ENCODE results near the gene SLCO4A1.

SLCO4A1 gene

DNA sequence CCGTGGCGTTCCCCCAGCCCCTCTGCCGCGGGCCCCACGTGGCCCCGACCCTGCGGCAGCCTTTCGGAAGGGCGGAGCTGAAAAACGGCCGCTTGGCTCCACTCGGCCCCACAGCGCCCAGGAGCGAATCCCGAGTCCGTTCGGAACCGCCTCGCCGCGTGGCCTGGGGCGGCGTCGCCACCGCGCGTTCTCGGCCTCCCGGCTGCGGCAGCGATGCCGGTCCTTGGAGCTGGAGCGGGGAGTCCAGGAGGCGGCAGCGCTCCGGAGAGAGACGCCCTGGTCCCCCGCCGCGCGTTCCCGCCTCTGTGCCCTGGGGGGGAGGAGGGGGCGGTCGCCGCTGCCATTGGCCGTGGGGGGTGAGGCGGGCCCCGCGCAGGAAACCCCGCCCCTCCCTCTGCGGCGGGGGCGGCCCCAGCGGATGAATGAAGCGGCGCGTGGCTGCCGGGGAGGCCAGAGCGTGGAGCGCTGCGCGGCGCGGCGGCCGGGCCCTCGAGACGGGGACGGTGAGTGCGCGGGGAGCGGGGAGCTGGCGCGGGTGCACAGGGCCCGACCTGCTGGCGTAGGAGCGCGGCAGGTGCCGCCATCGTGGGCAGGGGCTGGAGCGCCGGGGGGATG lies at the start of gene SLCO4A1:
Gene SLCO4A1, plus strand, starts transcription at position 453 of the 615 bp plus-strand sequence. CDS start 13,952 bp downstream, outside the sequence.
- peak within 1 kb of the TSS; percentile 40 to 55 (median 46) for H3K4me3 ChIP-seq
- peak within 1 kb of the TSS in 17 of 21 experiments; percentile 5 to 74 (median 62) for H3K27ac ChIP-seq

- H3K4me3 ChIP-seq, result no peak overlapping the region
- no peak overlapping the region for H3K27ac ChIP-seq
Observed at GRCh38 chr20:62592506-62593177, 49.7 kb upstream of the SLCO4A1 start.

GRCh38 chr20:62593616-62594015 lies 48.7 kb upstream of the SLCO4A1 start:
- no peak overlapping the region for H3K27ac ChIP-seq
- no peak overlapping the region for H3K4me3 ChIP-seq

DNA sequence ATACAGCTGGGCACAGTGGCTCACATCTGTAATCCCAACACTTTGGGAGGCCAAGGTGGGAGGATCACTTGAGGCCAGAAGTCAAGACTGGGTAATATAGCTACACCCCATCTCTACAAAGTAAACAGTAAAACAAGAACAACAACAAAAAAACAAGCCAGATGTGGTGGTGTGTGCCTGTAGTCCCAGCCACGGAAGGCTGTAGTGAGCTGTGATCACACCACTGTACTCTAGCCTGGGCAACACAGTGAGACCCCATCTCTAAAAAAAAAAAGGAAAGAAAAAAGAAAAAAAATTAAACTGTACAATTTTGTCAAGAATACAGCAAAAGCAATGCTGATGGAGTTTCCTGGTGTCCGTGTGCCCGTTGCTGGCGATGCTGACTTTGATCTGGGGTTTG lies 47.2 kb upstream of the SLCO4A1 start:
- H3K27ac ChIP-seq, result no peak overlapping the region
- no peak overlapping the region for H3K4me3 ChIP-seq

DNA sequence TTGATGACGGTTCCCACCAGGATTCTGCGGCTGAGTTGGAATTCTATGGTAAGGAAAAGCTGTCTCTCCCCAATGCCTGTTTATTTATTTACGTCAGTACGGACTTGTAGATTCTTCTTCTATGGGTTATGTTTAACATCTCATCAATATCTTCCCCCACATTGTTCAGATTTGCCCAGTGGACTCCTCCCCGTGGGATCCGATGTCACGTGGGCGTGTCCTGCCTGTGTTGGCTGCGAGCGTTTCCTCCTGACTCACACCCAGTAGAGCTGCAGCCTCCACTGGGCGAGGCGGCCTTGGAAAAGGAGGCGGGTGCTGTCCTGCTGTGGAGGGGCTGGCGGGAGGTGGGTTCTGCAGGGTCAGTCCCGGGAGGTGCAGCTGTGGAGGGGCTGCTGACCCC lies 46.8 kb upstream of the SLCO4A1 start:
- H3K4me3 ChIP-seq, result no peak overlapping the region
- peak overlapping the region in 1 of 21 experiments; percentile 4 for H3K27ac ChIP-seq

DNA sequence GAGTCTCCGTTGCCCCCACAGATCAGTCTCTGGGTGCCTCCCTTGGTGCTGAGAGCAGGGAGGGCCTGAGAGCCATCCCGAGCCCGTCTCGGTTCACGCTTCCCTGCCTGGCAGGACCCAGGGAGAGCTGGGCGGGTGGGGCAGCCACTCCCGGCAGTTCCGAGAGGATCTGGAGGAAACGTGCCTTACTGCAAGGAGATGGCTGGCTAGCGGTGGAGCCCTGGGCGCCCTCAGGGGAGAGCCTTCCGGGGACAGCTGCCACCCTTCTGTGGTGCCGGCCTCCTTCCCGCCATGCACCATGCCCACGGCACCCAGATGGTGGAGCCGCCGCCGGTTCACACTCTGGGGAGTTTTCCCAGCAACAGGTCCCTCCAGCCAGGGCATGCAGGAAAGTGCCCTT lies 45.8 kb upstream of the SLCO4A1 start:
- Histone ChIP-seq H3K27ac (peak overlapping the region in 1 of 21 experiments; percentile 38), H3K4me3 (no peak overlapping the region)

- Histone ChIP-seq H3K4me3 (no peak overlapping the region), H3K27ac (no peak overlapping the region)
Observed at GRCh38 chr20:62596921-62597320, 45.4 kb upstream of the SLCO4A1 start.

DNA sequence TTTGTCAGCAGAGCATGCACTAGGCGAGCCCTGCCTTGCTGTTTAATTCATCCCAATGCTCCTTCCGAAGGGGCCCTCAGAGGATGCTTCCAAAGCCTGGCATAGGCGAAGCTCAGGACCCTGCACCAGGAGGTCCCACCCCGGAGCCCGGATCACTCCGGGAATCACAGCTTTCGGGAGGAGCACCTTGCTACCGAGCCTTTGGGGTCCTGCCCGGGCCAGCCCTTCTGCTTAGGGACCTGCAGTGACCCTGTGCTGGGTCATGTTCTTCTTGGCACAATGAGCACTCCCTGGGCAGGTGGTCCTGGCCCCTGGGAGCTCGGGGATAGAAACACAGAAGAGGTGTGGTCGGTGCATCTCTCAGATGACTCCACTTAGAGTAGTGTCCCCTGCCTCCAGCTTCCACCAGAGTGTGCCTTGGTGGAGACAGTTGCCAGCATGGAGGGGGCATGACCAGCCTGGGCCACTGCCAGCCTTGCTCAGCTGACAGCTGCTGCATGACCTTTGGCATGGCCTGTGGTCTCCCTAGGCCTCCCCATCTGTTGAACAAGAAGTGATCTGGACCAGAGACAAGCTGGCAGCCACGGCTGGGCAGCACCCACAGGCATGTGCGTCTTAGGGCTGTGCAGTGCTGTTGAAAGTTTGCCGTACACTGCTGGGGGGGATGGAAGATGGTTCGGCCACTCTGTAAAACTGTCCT lies 44.7 kb upstream of the SLCO4A1 start:
- H3K4me3 ChIP-seq, result no peak overlapping the region

GRCh38 chr20:62598761-62599194 lies 43.5 kb upstream of the SLCO4A1 start:
- H3K4me3 ChIP-seq, result no peak overlapping the region
- H3K27ac ChIP-seq, result no peak overlapping the region

More for the DNA sequence above, 44.7 kb upstream of the SLCO4A1 start:
- no peak overlapping the region for H3K27ac ChIP-seq

DNA sequence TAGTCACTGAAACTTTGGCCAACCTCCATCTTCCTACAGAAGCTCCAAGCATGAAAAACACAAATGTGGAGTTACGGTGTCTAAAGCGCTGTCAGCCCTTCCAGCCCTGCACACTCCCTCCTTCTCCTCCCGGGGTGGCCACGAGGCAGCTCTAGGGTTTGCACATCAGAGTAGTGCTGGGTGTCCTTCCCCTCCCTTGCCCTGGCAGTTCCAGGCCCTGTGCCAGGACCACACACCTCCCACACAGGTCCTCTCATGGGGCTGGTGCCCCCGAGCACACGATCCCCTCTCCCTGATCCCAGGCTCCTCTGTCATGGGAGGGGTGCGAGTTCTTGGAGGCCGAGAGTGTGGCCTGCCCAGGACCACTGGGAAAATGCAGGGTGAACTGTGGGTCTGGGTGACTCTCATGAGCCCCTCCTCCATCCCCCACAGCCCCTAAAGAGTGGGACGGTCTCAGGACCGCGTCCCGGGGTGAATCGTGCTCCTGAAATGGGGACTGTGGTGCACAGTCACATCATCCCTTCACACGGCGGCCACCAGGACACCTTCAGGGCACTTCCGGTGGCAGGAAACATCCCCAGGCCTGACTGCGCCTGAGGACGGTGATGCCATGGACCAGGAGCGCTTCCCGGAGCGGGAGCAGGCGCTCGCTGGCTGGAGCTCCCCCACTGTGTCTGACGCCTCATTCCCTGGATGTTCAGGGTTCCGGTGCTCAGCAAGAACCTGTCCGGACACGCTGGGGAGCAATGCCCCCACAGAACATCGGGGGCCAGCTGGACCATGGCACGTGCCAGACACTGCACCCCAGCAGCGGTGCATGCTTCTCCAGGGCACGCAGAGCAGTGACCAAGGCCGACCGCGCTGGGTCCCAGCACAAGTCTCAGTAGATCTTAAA lies 42.8 kb upstream of the SLCO4A1 start:
- H3K4me3 ChIP-seq, result no peak overlapping the region
- H3K27ac ChIP-seq, result no peak overlapping the region

GRCh38 chr20:62601172-62601571 lies 41.1 kb upstream of the SLCO4A1 start:
- H3K4me3 ChIP-seq, result no peak overlapping the region
- no peak overlapping the region for H3K27ac ChIP-seq

GRCh38 chr20:62601714-62602113 lies 40.6 kb upstream of the SLCO4A1 start:
- H3K27ac ChIP-seq, result peak overlapping the region in 2 of 21 experiments; percentile 6 to 31
- no peak overlapping the region for H3K4me3 ChIP-seq

DNA sequence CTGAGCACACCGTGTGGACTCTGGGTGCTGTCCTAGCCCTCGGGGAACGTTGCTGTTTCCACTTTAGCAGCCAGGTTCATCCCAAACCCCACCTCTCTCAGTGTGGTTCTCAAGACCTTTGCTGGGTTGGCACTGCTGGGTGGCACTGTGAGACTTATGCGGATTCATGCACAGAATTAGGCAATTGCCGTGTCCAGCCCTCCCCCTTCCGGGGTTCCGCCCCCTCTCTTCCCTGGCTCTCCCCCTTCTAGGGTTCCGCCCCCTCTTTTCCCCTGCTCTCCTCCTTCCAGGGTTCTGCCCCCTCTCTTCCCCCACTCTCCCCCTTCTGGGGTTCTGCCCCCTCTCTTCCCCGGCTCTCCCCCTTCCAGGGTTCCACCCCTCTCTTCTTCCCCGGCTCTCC lies 39.8 kb upstream of the SLCO4A1 start:
- Histone ChIP-seq H3K4me3 (peak overlapping the region in 2 of 7 experiments; percentile 5 to 8), H3K27ac (peak overlapping the region in 16 of 21 experiments; percentile 28 to 83 (median 66))

DNA sequence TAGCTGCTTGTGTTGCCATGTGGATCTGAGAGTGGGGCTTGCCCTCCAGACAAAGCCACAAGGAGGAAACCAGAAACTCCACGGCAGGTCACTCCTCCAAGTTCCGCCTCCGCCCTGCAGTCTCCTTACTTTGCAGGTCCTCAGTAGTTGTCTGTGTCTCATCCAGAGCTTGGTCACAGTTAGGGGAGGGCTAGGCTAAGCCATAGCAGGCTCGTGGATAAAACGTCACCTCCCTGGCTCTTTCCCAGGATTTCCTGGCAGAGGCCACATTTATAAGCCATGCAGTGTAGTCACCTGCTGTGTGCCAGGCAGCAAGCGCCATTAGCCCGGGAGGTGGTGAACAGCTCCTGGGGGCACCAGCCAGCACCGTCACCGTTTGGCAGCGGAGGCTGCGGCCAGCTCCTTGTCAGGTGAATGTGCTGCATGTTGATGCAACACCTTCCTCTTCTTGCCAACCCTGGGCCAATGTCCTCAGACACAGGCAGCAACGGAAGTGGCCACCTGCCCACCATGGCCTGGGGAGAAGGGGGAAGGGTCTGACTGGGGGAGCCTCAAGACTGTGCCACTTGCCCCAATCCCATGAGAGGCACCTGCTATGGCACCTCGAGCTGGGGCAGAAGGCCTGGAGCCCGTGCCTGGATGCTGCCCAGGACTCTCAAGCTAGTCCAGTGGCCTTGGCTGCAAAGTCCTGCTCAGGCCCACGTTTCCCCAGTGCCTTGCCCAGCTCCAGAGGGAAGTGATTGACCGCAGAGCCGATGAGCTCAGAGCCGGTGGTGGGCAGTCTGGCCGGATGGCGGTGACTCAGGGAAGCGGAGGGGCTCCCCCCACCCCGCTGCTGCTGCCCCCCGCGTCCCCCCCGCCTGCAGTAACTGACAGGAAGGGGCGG lies 39.0 kb upstream of the SLCO4A1 start:
- Histone ChIP-seq H3K27ac (peak overlapping the region in 19 of 21 experiments; percentile 1 to 83 (median 64)), H3K4me3 (peak overlapping the region in 4 of 7 experiments; percentile 4 to 8 (median 6))

- Histone ChIP-seq H3K4me3 (no peak overlapping the region), H3K27ac (peak overlapping the region in 18 of 21 experiments; percentile 6 to 83 (median 64))
Observed at GRCh38 chr20:62603907-62604785, 38.2 kb upstream of the SLCO4A1 start.

DNA sequence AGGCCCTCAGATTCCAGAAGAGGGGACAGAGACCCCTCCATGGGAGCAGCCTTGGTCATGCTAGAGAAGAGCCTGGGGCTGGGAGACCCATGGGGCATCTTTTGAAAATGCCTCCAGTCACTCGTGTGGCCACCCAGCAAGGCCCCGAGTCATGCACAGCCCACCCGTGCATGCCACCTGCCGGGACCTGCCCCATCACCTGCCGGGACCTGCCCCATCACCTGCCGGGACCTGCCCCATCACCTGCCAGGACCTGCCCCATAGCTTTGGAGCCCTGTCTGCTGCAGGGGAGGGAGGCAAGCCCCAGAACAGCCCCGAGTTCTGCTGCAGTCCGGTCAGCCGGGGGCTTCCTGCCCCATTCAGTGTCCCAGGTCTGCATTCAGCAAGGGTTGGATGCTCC lies 37.5 kb upstream of the SLCO4A1 start:
- H3K4me3 ChIP-seq, result no peak overlapping the region
- H3K27ac ChIP-seq, result peak overlapping the region in 2 of 21 experiments; percentile 67 to 72

DNA sequence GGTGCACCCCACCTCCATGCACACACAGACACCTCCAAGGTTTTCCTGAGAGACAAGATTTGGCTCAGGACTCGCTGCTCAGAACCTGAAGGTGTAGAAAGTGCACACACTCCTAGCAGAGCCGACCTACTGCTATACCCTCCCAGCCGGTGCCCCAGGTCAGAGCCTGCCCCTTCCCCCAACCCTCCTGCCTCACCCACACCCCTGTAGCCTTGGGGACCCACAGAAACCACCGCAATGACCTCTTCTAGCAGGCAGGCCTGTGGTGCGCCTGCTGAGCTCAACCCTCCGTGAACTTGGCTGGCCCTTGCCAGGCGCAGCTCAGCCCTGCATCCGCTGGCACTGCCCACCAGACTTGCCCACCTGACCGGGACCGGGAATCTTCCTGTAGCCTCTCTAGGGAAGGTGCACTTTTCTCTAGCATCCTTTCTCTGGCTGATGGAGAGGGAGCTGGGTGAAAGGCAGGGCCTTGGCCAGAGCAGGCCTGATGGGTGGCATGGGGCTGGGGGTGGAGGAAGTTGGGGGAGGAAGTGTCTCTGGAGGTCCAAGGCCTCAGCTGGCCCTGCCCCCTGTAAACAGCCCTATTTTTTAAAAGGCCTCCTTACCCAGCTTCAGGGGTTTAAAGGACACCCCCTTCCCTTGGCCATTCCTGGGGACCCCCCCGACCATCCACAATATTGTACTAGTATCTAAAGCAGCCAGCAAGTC lies 36.9 kb upstream of the SLCO4A1 start:
- Histone ChIP-seq H3K27ac (peak overlapping the region in 5 of 21 experiments; percentile 8 to 32 (median 12)), H3K4me3 (no peak overlapping the region)
